Activated T-helper 1 cell treated with Interleukin-2 at 50 U/mL for 16 hours (primary cell): Measurements from ENCODE around the gene PLA2R1.

Experiments used
- DNase-seq: peaks from one replicate; pipeline ENCODE4 v3.0.0-alpha.2; 2020; ENCODE audit warnings: low read depth

The PLA2R1 gene

DNA sequence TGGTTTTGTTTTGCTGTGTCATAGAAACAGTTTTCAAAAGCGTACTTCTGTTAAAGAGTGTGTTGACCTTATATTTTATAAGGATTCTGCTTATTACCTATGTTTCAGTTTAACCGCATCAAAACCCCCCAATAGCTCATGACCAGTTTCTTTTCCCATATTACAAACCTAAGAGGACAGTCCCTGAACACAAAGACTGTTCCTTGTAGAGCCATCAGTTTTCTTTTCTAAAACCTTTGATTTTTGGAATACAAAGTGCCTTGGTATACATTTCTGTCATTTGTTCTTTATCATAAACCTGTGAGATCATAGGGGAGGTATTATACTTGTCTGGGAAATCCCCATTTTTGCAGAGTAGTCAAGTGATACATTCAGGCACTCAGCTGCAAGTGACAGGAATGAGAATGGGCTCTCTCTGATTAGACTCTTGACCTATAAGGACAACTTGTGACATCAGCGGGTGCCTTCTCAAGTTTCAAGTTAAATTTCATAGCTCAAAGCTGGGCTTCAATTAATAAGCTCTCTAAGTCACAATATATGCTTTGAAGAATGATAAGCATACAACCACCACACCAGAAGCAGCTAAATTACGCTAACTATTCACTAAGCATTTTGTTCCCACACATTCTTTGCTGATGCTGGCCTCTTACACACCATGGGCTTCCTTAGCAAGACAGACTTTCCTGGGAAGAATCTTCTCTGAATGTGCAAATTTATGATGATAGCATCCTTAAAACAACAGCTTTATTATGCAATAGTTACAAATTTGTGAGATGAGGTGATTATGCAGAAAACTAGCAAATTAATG lies 167.0 kb downstream of the PLA2R1 start:
- no peak for DNase-seq

DNA sequence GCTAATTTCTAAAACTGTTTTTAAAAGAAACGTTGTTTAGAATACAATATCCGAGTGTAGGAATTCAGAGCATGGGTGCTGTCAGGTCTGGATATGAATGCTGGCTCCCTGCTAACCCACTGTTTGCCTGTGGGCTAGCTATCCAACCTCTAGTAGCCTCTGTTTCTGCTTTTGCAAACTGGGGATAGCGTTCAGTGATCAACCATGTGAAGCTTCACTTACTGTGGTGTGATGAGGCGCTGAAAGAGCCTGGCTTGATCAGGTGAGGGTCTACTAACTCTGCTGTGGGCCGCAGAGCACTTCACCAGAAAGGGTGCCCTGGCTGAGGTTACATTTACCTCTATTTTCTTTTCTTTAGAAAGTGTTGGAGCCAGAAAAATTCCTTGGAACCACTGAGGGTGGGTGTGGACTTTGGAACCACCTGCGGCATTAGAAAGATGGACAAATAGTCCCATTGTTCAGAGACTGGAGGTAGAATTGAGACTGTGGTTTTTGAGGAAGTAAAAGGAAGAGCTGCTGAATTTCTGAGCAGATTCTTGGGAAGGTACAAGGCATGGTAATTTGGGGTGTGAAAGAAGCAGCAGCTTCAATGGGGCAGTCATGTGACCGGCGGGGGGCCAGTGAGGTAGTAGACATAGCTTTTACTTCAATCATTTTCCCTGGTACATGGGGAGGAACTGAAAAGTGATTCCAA lies 168.1 kb downstream of the PLA2R1 start:
- no peak for DNase-seq

DNA sequence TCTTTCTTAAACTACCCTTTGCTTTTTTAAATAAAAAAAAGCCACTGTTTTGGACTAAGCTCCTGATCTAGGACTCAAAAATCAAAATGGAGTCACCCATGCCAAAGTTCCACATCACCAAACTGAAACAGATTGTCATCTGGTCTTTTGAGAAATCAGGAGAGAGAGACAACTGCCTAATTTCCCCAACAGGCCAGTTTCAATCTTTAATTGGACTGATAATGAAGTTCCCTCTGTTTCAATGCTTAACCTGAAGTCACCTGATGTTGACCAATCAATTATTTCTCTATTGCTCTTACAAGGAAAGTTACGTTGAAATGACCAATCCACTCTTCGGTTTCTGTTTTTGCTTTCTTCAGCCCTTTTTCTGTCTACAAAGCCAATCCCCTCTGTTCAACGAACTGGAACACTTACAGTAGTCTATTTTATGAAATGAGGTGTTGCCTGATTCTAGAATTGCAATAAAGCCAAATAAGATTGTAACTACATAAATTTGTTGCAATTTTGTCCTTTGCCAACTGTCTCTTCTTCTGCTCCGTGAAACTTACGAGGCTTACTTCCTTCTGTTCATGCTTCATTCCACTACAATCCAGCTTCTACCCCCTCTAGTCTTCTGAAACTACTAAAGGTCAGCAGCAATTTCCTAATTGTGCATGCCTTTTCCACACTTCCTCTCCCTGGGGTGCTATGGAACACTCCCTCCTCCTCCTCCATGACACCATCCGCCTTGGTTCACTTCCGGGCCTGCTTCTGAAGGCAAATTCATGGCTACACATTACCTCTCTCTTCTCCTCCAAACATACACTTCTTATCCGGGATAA lies 169.2 kb downstream of the PLA2R1 start:
- DNase-seq = no peak

DNA sequence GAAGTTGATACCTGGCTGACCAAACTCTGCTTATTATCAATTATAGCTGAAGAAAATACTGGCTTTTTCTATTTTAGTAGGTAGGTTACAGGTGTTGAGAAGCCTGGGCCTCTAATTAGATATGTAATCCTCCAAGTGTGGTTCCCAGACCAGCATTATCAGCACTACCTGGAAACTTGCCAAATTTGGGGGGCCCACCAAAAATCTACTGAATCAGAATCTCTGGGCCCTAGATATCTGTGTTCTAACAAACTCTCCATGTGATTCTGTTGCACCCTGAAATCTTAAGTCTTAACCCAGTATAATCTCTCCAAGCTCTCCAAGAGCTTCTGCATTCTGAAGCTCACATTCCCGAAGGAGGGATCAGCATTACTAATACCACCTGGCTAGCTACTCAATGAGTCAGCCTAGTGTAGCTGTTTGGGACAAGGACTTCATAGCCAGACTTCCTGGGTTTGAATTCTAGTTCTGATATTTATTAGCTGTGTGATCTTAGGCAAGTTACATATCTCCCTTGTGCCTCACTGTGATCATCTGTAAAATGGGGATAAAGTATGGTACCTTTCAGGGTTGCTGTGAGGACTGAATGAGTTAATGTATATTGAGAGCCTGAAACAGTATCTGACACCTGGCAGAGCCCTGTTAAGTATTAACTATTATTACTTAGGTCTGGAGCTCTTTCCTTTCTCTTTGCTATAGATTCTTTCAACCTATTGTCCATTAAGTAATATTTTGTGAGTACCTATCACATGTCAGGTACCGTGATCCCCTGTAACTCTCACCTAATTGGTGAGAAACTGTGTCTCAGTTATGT lies 170.3 kb downstream of the PLA2R1 start:
- DNase-seq = no peak

DNA sequence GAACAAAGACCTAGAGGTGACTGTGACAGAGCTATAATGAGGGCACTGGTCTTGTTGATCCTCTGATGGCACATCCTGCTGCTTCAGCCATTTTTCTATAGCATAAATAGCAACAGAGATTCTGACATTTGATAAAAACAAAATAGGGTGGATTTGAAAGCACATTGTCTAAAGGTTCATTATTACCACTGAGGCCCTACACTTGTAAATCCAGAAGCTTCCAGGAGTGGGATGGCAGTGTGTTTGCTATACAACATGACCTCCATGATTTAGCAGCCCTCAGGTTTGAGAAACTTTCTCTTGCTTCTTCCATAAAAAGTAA lies 171.2 kb downstream of the PLA2R1 start:
- no peak for DNase-seq

DNA sequence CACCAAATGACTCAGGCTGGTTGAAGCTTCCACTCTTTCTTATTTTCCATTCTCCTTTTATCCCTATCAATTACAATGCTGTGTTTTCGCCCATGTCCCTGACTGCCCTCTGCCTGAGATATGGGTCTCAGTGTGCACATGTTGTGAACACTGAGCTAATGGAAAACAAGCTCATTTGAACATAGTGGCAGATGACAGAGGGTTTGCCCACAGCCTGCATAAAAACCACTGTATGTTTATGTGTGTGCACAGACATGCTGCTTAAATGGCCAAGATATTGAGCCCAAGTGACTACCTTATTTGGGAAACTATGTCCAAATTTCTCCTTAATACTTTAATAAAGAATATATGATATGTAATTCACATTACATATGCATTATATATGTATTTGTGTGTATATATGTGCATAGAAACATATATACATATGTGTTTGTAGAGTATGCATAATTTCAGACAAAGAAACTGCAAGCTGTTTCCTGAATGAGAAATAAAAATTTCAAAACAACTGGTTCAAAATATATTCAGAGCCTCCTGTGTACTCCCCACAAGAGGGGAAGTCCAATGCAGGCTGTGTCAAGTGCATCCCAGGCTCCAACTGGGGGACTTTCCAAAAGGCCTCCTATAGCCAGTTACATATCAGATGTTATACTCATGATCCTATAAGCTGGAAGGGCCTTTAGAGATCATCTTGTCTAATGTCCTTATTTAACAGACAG lies 171.7 kb downstream of the PLA2R1 start:
- no peak for DNase-seq

DNA sequence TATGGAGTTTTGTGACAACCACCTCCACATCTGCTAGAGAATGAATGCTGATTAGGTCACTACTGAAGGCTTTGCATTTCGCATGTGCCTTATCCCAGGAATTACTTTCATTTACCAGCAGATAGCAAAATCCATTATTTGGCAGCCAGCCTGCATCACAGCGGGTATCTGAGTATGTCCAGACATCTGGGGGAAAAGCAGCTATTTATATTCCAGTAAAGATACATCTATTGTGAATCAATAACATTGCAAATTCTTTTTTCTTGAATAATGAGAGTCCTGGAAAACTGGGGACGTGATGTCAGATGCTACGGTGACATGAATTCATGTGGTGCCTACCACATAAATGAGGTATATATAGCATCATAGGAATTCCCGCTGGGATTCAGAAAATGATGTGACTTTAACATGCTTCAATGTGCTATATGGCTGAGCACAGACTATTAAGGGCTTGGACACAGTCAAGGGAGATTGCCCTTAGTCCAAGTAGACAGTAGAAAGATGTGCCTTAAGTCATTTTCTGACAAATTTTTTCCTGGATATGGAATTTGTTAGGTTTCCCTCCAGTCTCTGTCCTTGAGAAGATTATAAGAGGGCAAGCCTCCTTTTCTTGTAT lies 180.2 kb downstream of the PLA2R1 start:
- no peak for DNase-seq
